PFSK-1 (cell line): ENCODE results near the gene CCS.

Experiments used
- FOXP2 ChIP-seq: optimal IDR thresholded peaks from 2 replicates; pipeline ENCODE3; 2011; ENCODE audit warnings: borderline replicate concordance, control low read depth, inconsistent platforms; ENCODE audit not compliant: insufficient read depth; ENCODE audit errors: extremely low read length, extremely low read depth
- POLR2AphosphoS5 ChIP-seq: IDR thresholded peaks from 2 replicates; pipeline ENCODE4 v1.6.1; 2012; ENCODE audit warnings: low read depth, mild to moderate bottlenecking, control low read depth, low read length, moderate library complexity
- SIN3A ChIP-seq: IDR thresholded peaks from 2 replicates; pipeline ENCODE4 v1.6.1; 2012; ENCODE audit warnings: mild to moderate bottlenecking, low read length, moderate library complexity, borderline replicate concordance; ENCODE audit not compliant: insufficient read depth
- TAF1 ChIP-seq: IDR thresholded peaks from 2 replicates; pipeline ENCODE4 v1.6.1; 2012; ENCODE audit warnings: low read length, control low read depth, borderline replicate concordance; ENCODE audit not compliant: insufficient read depth
- TF ChIP-seq, protein P1 (sequence below), 2 experiments: IDR thresholded peaks; 2 replicates each; pipeline versions ENCODE4 v1.6.1 to v1.8.0; 2011 to 2012; ENCODE audit warnings: low read depth in 2 of 2, low read length in 2 of 2, control low read depth in 1 of 2, inconsistent platforms in 1 of 2, mild to moderate bottlenecking in 1 of 2, moderate library complexity in 1 of 2; ENCODE audit not compliant: insufficient read depth in 1 of 2

CCS gene

DNA sequence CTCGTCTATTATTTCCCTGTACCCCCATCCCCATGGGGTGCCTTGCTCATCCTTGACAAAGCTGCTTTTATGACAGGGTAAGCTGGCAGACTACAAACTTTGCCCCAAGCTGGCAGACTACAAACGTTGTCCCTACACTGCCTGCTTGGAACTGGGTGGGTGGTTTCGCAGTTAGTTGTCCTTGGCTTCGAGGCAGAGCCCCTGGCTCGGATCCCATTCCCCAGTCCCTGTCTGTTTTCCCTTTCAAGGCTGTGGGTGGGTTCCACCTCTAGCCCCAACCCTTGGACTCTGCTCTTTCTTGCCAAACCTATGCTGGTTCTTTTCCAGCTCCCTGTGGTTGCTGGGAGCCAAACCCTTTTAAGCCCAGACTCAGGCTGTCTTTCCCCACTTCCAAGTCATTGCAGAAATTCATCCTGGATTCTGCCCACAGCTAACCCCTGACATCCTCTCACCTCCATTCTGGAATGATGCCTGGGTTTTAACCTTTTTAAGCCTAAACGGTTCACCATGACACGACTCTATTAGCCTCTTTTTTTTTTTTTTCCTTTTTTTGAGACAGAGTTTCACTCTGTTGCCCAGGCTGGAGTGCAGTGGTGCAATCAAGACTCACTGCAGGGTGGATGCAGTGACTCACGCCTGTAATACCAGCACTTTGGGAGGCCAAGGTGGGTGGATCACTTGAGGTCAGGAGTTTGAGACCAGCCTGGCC is 14.3 kb downstream of the CCS start:
- no peak for TF ChIP-seq POLR2AphosphoS5
- no peak for TF ChIP-seq TAF1
- no peak for TF ChIP-seq SIN3A
- TF ChIP-seq, protein P1, sequence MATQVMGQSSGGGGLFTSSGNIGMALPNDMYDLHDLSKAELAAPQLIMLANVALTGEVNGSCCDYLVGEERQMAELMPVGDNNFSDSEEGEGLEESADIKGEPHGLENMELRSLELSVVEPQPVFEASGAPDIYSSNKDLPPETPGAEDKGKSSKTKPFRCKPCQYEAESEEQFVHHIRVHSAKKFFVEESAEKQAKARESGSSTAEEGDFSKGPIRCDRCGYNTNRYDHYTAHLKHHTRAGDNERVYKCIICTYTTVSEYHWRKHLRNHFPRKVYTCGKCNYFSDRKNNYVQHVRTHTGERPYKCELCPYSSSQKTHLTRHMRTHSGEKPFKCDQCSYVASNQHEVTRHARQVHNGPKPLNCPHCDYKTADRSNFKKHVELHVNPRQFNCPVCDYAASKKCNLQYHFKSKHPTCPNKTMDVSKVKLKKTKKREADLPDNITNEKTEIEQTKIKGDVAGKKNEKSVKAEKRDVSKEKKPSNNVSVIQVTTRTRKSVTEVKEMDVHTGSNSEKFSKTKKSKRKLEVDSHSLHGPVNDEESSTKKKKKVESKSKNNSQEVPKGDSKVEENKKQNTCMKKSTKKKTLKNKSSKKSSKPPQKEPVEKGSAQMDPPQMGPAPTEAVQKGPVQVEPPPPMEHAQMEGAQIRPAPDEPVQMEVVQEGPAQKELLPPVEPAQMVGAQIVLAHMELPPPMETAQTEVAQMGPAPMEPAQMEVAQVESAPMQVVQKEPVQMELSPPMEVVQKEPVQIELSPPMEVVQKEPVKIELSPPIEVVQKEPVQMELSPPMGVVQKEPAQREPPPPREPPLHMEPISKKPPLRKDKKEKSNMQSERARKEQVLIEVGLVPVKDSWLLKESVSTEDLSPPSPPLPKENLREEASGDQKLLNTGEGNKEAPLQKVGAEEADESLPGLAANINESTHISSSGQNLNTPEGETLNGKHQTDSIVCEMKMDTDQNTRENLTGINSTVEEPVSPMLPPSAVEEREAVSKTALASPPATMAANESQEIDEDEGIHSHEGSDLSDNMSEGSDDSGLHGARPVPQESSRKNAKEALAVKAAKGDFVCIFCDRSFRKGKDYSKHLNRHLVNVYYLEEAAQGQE (IDR thresholded peaks at IDR 0.05; ENCODE audit: insufficient read depth in 1 of 2, low read depth in 2 of 2, low read length in 2 of 2) = no peak
- no peak for TF ChIP-seq FOXP2

DNA sequence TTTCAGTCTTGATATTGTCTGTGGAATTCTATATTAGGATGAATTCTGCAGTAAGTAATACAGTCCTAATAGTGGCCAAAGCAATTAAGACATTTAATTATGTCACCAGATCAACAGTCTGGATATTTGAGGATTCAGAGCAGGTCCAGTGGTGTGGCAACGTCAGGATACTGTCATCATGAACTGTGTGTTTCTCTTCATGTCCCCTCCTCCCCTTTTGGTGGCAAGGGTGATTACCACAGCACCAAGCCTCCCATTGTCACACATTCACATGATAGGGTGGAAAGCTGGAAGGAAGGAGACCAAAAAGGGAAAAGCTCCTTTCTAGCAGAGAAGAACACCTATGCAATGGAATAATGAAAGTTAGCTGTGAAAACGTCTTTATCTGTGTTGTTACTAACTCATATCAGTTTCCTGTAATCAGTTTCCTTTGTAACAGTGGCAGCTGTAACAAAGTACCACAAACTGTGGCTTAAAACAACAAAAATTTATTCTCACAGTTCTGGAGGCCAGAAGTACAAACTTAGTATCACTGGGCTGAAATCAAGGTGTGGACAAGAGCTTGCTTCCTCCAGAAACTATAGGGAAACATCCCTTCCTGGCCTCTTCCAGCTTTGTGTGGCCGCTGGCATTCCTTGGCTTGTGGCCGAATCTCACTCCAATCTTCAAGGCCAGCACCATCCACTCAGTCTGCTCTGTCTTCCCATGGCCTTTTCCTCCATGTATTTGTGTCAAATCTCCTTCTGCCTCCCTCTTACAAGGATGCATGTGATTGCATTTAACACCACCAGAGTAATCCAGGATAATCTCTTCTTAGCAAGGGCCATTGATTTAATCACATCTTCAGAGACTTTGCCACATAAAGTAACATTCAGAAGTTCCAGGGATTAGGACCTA is 17.0 kb downstream of the CCS start:
- TF ChIP-seq TAF1 = no peak
- TF ChIP-seq SIN3A = no peak
- TF ChIP-seq POLR2AphosphoS5 = no peak
- TF ChIP-seq, protein P1 (IDR thresholded peaks at IDR 0.05; ENCODE audit: insufficient read depth in 1 of 2, low read depth in 2 of 2, low read length in 2 of 2) = no peak
- TF ChIP-seq FOXP2 = no peak

DNA sequence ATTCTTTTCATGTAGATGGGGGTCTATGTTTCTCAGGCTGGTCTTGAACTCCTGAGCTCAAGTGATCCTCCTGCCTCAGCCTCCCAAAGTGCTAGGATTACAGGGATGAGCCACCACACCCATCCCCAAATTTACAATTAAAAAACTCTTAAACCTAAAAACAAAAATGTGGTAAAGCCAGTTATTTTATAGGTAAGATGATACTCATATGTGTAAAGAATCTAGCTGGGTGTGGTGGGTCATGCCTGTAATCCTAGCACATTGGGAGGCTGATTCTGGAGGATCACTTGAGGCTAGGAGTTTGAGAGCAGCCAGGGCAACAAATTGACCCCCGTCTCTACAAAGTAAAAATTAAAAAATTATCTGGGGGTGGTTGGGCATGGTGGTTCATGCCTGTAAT is 19.5 kb downstream of the CCS start:
- no peak for TF ChIP-seq TAF1
- no peak for TF ChIP-seq FOXP2
- TF ChIP-seq POLR2AphosphoS5 = no peak
- TF ChIP-seq, protein P1 (IDR thresholded peaks at IDR 0.05; ENCODE audit: insufficient read depth in 1 of 2, low read depth in 2 of 2, low read length in 2 of 2) = no peak
- no peak for TF ChIP-seq SIN3A

DNA sequence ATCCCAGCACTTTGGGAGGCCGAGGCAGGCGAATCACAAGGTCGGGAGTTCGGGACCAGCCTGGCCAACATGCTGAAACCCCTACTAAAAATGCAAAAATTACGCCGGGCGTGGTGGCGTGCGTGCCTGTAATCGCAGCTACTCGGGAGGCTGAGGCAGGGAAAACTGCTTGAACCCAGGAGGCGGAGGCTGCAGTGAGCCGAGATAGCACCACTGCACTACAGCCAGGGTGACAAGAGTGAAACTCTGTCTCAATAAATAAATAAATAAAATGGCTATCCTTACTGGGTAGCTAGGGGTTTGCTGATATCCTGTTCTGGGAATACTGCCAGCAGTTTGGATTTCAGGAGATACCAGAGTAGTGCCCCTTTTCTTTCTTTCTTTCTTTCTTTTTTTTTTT is 21.1 kb downstream of the CCS start:
- TF ChIP-seq POLR2AphosphoS5 = no peak
- TF ChIP-seq, protein P1 (IDR thresholded peaks at IDR 0.05; ENCODE audit: insufficient read depth in 1 of 2, low read depth in 2 of 2, low read length in 2 of 2) = no peak
- no peak for TF ChIP-seq TAF1
- TF ChIP-seq FOXP2 = no peak
- no peak for TF ChIP-seq SIN3A
